Natural killer cell (primary cell): ENCODE results near the gene PIGC. TPM values are rescaled to one million over a fixed set of nuclear protein-coding genes. Genes with fewer than 3 reads are reported as not detected.

Experiments used
- ATAC-seq, 3 donors: fragments of 150-1000 bp in 2 of 3; fragments of 200-7000 bp in 1 of 3; cut with Tn5 transposase; 1 replicate in 1 of 3; 2 replicates in 2 of 3; pipeline ENCODE4 v1.10.0; 2021; ENCODE audit warnings: mild to moderate bottlenecking in 2 of 3, moderate library complexity in 2 of 3
- DNase-seq, 2 donors: peaks; one replicate each; pipeline versions ENCODE4 v3.0.0 to v3.0.0-alpha.2; 2013 to 2021; ENCODE audit warnings: mixed read lengths in 1 of 2
- H3K27ac ChIP-seq: one replicate; pipeline ENCODE4 v1.5.1; 2013; ENCODE audit warnings: mild to moderate bottlenecking, low read length
- H3K27me3 ChIP-seq: one replicate; pipeline ENCODE4 v1.6.1; 2013; ENCODE audit warnings: low read length; ENCODE audit not compliant: control insufficient read depth, insufficient read depth
- H3K36me3 ChIP-seq: one replicate; pipeline ENCODE4 v1.6.1; 2013; ENCODE audit warnings: low read length; ENCODE audit not compliant: control insufficient read depth, insufficient read depth
- H3K4me1 ChIP-seq: one replicate; pipeline ENCODE4 v1.6.1; 2013; ENCODE audit warnings: low read length; ENCODE audit not compliant: control insufficient read depth, insufficient read depth
- H3K4me3 ChIP-seq: one replicate; pipeline ENCODE4 v1.5.1; 2013; ENCODE audit warnings: low read length
- H3K9me3 ChIP-seq: one replicate; pipeline ENCODE4 v1.6.1; 2013; ENCODE audit warnings: low read length; ENCODE audit not compliant: control insufficient read depth, insufficient read depth
- H3K27ac Mint-ChIP-seq, 2 donors: one replicate each; pipeline ENCODE4 v1.8.0; 2022; ENCODE audit warnings: mild to moderate bottlenecking in 2 of 2, mixed read lengths in 2 of 2, moderate library complexity in 1 of 2
- H3K27me3 Mint-ChIP-seq, 2 donors: one replicate each; pipeline ENCODE4 v1.8.0; 2022; ENCODE audit warnings: low read depth in 2 of 2, mixed read lengths in 2 of 2
- H3K36me3 Mint-ChIP-seq: one replicate; pipeline ENCODE4 v1.8.0; 2022; ENCODE audit warnings: mixed read lengths
- H3K4me1 Mint-ChIP-seq, 2 donors: one replicate each; pipeline ENCODE4 v1.8.0; 2022; ENCODE audit warnings: mixed read lengths in 2 of 2
- H3K4me3 Mint-ChIP-seq: one replicate; pipeline ENCODE4 v1.8.0; 2022; ENCODE audit warnings: mild to moderate bottlenecking, moderate library complexity, mixed read lengths
- H3K9me3 Mint-ChIP-seq, 2 donors: one replicate each; pipeline ENCODE4 v1.8.0; 2022; ENCODE audit warnings: mixed read lengths in 2 of 2
- CTCF ChIP-seq: fragments of 200-600 bp; IDR thresholded peaks from one replicate; pipeline ENCODE4 v1.8.0; 2022; ENCODE audit warnings: antibody characterized with exemption
- WGBS: methylation state at CpG from one replicate; pipeline ENCODE4 v1.1.7; 2013; ENCODE audit warnings: missing lambda C conversion rate; ENCODE audit not compliant: insufficient coverage; 5-methylcytosine and 5-hydroxymethylcytosine counted together
- intact Hi-C: fragments of 100-400 bp; cut with micrococcal nuclease; formaldehyde crosslinking; loops from one replicate; pipeline ENCODE4 v1.14.2; 2022
- total RNA-seq, 4 donors: library from RNA; stranded (reverse); fragments of 120-200 nt in 1 of 4; gene quantifications; one replicate each; pipeline versions ENCODE4 v1.2.3 to v1.2.4, GENCODE V29; 2013 to 2022

The PIGC gene
- total RNA-seq, 3 donors from 2014 or later (not counting 1 experiment from before 2014, with no cell fraction given), result 27.9 to 35.7 (median 30.4) TPM

GRCh38 chr1:172453153-172453545, 9.3 kb upstream of the PIGC start:
- Mint-ChIP-seq H3K4me1 (peaks cover 0 to 11% of the 10 kb centered on the region in 2 donors), H3K9me3 (no peaks in the 10 kb centered on the region)
- 96% methylated on average over 3 of the region's 6 CpGs for WGBS

GRCh38 chr1:172452536-172453152, 8.8 kb upstream of the PIGC start:
- 92% methylated on average over 7 of the region's 7 CpGs for WGBS
- H3K27ac ChIP-seq, result no peak overlapping the region
- H3K36me3 ChIP-seq, result no peaks in the 10 kb centered on the region
- DNase-seq (no peak), ATAC-seq (no peak)
- peaks cover 0 to 11% of the 10 kb centered on the region in 2 donors for H3K4me1 Mint-ChIP-seq
- H3K9me3 Mint-ChIP-seq, result no peaks in the 10 kb centered on the region
- H3K27me3 ChIP-seq, result no peaks in the 10 kb centered on the region
- no peak for TF ChIP-seq CTCF
- intact Hi-C loops, result no loop called here
- peaks cover 0 to 2% of the 10 kb centered on the region in 2 donors for H3K27me3 Mint-ChIP-seq
- no peaks in the 10 kb centered on the region for H3K36me3 Mint-ChIP-seq
- H3K4me1 ChIP-seq, result peaks cover 6% of the 10 kb centered on the region
- H3K27ac Mint-ChIP-seq, result no peak overlapping the region
- H3K4me3 ChIP-seq, result no peak overlapping the region
- no peaks in the 10 kb centered on the region for H3K9me3 ChIP-seq
- H3K4me3 Mint-ChIP-seq, result no peak overlapping the region

More at GRCh38 chr1:172453153-172453545, 9.3 kb upstream of the PIGC start:
- Histone ChIP-seq H3K4me3 (no peak overlapping the region), H3K36me3 (no peaks in the 10 kb centered on the region), H3K4me1 (peaks cover 6% of the 10 kb centered on the region), H3K27me3 (no peaks in the 10 kb centered on the region), H3K9me3 (no peaks in the 10 kb centered on the region), H3K27ac (no peak overlapping the region)
- no peak overlapping the region for H3K4me3 Mint-ChIP-seq
- intact Hi-C loops, result no loop called here
- H3K36me3 Mint-ChIP-seq, result no peaks in the 10 kb centered on the region
- DNase-seq, result no peak
- ATAC-seq, result no peak
- TF ChIP-seq CTCF, result no peak
- no peak overlapping the region for H3K27ac Mint-ChIP-seq
- H3K27me3 Mint-ChIP-seq, result peaks cover 0 to 2% of the 10 kb centered on the region in 2 donors

- Mint-ChIP-seq H3K27ac (no peak overlapping the region), H3K36me3 (no peaks in the 10 kb centered on the region), H3K4me3 (no peak overlapping the region), H3K27me3 (no peaks in the 10 kb centered on the region), H3K9me3 (no peaks in the 10 kb centered on the region), H3K4me1 (peaks cover 0 to 11% of the 10 kb centered on the region in 2 donors)
- no peaks in the 10 kb centered on the region for H3K27me3 ChIP-seq
- H3K36me3 ChIP-seq, result no peaks in the 10 kb centered on the region
- WGBS, result 97% methylated on average over 2 of the region's 2 CpGs
- no peak overlapping the region for H3K27ac ChIP-seq
- intact Hi-C loops, result loop anchor here (2.0 kb wide), 1 partner anchor 270 kb away; no protein-coding TSS in a partner anchor
- no peaks in the 10 kb centered on the region for H3K9me3 ChIP-seq
- no peak overlapping the region for H3K4me3 ChIP-seq
- DNase-seq (no peak), ATAC-seq (no peak)
- H3K4me1 ChIP-seq, result peaks cover 6% of the 10 kb centered on the region
- TF ChIP-seq CTCF, result no peak
Measured at GRCh38 chr1:172451002-172451443, 7.2 kb upstream of the PIGC start.

- ATAC-seq, result no peak
- 94% methylated on average over 7 of the region's 7 CpGs for WGBS
- Mint-ChIP-seq H3K4me1 (peaks cover 0 to 11% of the 10 kb centered on the region in 2 donors), H3K27me3 (no peaks in the 10 kb centered on the region), H3K36me3 (no peaks in the 10 kb centered on the region), H3K4me3 (no peak overlapping the region), H3K27ac (no peak overlapping the region), H3K9me3 (no peaks in the 10 kb centered on the region)
- no peak for DNase-seq
- H3K9me3 ChIP-seq, result no peaks in the 10 kb centered on the region
- H3K27ac ChIP-seq, result no peak overlapping the region
- intact Hi-C loops, result loop anchor here (2.0 kb wide), 1 partner anchor 270 kb away; no protein-coding TSS in a partner anchor
- TF ChIP-seq CTCF, result no peak
- no peaks in the 10 kb centered on the region for H3K27me3 ChIP-seq
- H3K4me1 ChIP-seq, result peaks cover 6% of the 10 kb centered on the region
- H3K4me3 ChIP-seq, result no peak overlapping the region
- no peaks in the 10 kb centered on the region for H3K36me3 ChIP-seq
Measured at GRCh38 chr1:172450524-172450885, 6.6 kb upstream of the PIGC start.
